COLO668 (cell line): ENCODE results near the gene ZNF77.
A peak's percentile ranks its signal among the peaks of the same experiment; 100 is the strongest.
"Not testable (repeated sequence)": the region's sequence is repeated elsewhere in the genome, so short reads cannot be mapped to it uniquely, and the experiment has no call there.

ENCODE experiments used
- DNase-seq: peaks from one replicate; lab custom pipeline; 2025; ENCODE audit not compliant: unreplicated experiment; lab: John Stamatoyannopoulos, UW

Gene ZNF77

GRCh38 chr19:2944775-2945574 is at the start of gene ZNF77:
Gene ZNF77, minus strand, starts transcription at chr19:2944971. Its CDS starts 131 bp downstream, at chr19:2944840.
- peak; percentile 98 for DNase-seq

GRCh38 chr19:2993579-2993978 is 48.8 kb upstream of the ZNF77 start:
- DNase-seq, result no peak

- DNase-seq, result no peak
Observed at GRCh38 chr19:2992958-2993357, 48.2 kb upstream of the ZNF77 start.

GRCh38 chr19:2992333-2992732 is 47.6 kb upstream of the ZNF77 start:
- not testable (repeated sequence) for DNase-seq

- no peak for DNase-seq
Observed at GRCh38 chr19:2989236-2989946, 44.6 kb upstream of the ZNF77 start.

GRCh38 chr19:2988568-2988967 is 43.8 kb upstream of the ZNF77 start:
- no peak for DNase-seq

- DNase-seq, result no peak
Observed at GRCh38 chr19:2987797-2988196, 43.0 kb upstream of the ZNF77 start.

GRCh38 chr19:2986951-2987524 is 42.3 kb upstream of the ZNF77 start:
- no peak for DNase-seq

GRCh38 chr19:2984215-2984528 is 39.4 kb upstream of the ZNF77 start:
- no peak for DNase-seq

GRCh38 chr19:2983351-2984214 is 38.8 kb upstream of the ZNF77 start:
- peak; percentile 59 for DNase-seq

- DNase-seq, result peak; percentile 32
Observed at GRCh38 chr19:2982983-2983350, 38.2 kb upstream of the ZNF77 start.

- no peak for DNase-seq
Observed at GRCh38 chr19:2982561-2982960, 37.8 kb upstream of the ZNF77 start.

GRCh38 chr19:2981898-2982297 is 37.1 kb upstream of the ZNF77 start:
- no peak for DNase-seq

- DNase-seq, result no peak
Observed at GRCh38 chr19:2978772-2979171, 34.0 kb upstream of the ZNF77 start.

- no peak for DNase-seq
Observed at GRCh38 chr19:2978166-2978767, 33.5 kb upstream of the ZNF77 start.

- DNase-seq, result no peak
Observed at GRCh38 chr19:2977746-2978138, 33.0 kb upstream of the ZNF77 start.

GRCh38 chr19:2977001-2977745 is 32.4 kb upstream of the ZNF77 start, which contains the start of gene TLE6:
Gene TLE6, plus strand, starts transcription at chr19:2977564. Its CDS starts 670 bp downstream, at chr19:2978234.
- peak; percentile 97 for DNase-seq

GRCh38 chr19:2976609-2977000 is 31.8 kb upstream of the ZNF77 start:
- peak; percentile 13 for DNase-seq

GRCh38 chr19:2974342-2975041 is 29.7 kb upstream of the ZNF77 start:
- DNase-seq, result no peak
